ENCODE measurements around the gene ETFDH.

Gene ETFDH

DNA sequence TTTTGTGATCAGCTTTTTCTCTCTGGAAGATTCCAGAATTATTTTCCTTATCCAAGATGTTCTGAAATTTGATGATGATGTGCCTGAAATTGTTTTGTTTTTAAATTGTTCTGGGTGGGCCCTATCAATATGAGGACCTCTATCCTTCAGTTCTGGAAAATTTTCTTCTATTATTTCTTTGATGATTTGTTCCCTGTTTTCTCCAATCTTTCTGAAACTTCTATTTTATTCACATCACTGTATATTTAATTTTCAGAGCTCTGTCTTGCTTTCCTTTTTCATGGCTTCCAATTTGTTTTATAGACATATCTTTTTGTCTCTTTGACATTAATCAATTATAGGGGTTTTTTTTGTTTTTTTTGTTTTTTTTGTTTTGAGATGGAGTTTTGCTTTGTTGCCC lies 84.5 kb downstream of the ETFDH start:
- no peak for DNase-seq

GRCh38 chr4:158758142-158758541 lies 86.0 kb downstream of the ETFDH start:
- no peak for DNase-seq

GRCh38 chr4:158758703-158759102 lies 86.6 kb downstream of the ETFDH start:
- no peak for DNase-seq

All from NCI-H2029 treated with DMSO at 0.1 percent for 48 hours (cell line).